Measurements from ENCODE around the gene JKAMP.

DNA sequence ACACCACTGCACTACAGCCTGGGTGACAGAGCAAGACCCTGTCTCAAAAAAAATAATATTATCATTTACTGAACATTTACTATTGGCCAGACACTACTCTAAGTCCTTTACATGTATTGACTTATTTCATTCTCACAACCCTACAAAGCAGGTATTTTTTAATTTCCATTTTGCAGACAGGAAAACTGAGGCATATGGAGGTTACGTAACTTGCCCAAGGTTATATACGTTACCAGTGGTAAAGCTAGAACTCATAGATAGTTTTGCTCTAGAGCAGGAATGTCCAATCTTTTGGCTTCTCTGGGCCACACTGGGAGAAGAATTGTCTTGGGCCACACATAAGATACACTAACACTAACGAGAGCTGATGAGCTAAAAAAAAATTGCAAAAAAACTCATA is 5.8 kb upstream of the JKAMP start:
- TF ChIP-seq POLR2A (IDR thresholded peaks at IDR 0.05; ENCODE audit: low read depth, low read length) (no peak), POLR2AphosphoS5 (IDR thresholded peaks at IDR 0.05; ENCODE audit: low read depth, low read length) (no peak), TAF1 (IDR thresholded peaks at IDR 0.05; ENCODE audit: borderline replicate concordance, low read depth, low read length) (no peak)
